ENCODE measurements around the gene ADGRE2. TPM values are rescaled to one million over a fixed set of nuclear protein-coding genes. Genes with fewer than 3 reads are reported as not detected.
"Not testable (repeated sequence)": the region's sequence is repeated elsewhere in the genome, so short reads cannot be mapped to it uniquely, and the experiment has no call there.

The ADGRE2 gene
- under 1 TPM in 2 of 3 donors, not detected in 1; 0.17 to 0.32 TPM for polyA plus RNA-seq

- H3K27ac Mint-ChIP-seq = not testable (repeated sequence)
Measured at GRCh38 chr19:14778110-14778845, at the start of gene ADGRE2. Gene ADGRE2, minus strand, starts transcription at chr19:14778560. Its CDS starts 1,804 bp downstream, at chr19:14776756.

DNA sequence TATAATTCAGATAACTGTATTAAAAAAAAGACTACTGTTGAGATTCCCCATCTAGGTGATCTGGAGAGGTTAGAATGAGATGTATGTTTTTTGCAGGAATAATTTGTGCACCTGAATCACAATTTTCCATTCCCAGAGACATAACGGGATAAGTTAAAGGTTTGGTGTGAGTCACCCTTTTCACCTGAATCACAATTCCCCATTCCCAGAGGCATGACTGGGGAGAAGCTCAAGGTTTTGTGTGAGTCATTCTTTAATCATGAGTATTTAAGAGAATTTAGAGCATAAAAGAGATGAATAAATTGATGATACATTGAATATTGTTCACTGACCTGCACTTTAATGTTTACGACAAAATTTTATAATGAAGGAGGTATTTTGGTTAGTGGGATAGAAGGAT, 47.6 kb upstream of the ADGRE2 start:
- Mint-ChIP-seq H3K4me3 (no peak overlapping the region), H3K36me3 (no peaks in the 10 kb centered on the region), H3K27me3 (ENCODE audit: low read depth in 3 of 3) (peaks cover 5 to 25% (median 5%) of the 10 kb centered on the region in 3 donors), H3K4me1 (no peaks in the 10 kb centered on the region), H3K9me3 (no peaks in the 10 kb centered on the region), H3K27ac (no peak overlapping the region)
- no peak for DNase-seq

More at GRCh38 chr19:14778110-14778845, at the start of gene ADGRE2:
- not testable (repeated sequence) for H3K4me1 Mint-ChIP-seq, H3K9me3 Mint-ChIP-seq, H3K36me3 Mint-ChIP-seq, DNase-seq
- Mint-ChIP-seq H3K4me3 (peak within 1 kb of the TSS in 1 of 5 donors; percentile 48), H3K27me3 (ENCODE audit: low read depth in 3 of 3) (peaks cover 7 to 19% (median 17%) of the 10 kb centered on the region in 3 donors)

GRCh38 chr19:14821937-14822336, 43.6 kb upstream of the ADGRE2 start:
- Mint-ChIP-seq H3K36me3 (no peaks in the 10 kb centered on the region), H3K4me1 (no peaks in the 10 kb centered on the region), H3K27ac (no peak overlapping the region), H3K27me3 (ENCODE audit: low read depth in 3 of 3) (peaks cover 4 to 28% (median 11%) of the 10 kb centered on the region in 3 donors), H3K4me3 (no peak overlapping the region), H3K9me3 (peaks cover 0 to 3% (median 0%) of the 10 kb centered on the region in 6 donors)
- DNase-seq = no peak

DNA sequence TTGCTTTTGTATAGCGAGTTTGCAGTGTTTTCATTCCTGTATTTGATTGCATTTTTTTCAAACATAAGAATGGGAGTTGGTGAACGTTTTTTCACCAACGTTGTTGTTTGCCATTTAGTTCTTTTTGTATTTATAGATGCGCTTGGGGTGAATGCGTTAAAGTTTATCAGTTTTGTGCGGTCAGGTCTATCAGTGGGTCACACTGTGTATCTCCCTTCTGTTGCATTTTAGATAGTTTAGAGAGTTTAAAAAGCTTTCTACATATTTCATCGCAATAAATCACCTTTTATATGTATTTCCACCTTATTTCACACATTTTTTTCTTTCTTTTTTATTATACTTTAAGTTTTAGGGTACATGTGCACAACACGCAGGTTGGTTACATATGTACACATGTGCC, 40.2 kb upstream of the ADGRE2 start:
- Mint-ChIP-seq H3K27ac (no peak overlapping the region), H3K9me3 (peaks cover 0 to 3% (median 0%) of the 10 kb centered on the region in 6 donors), H3K36me3 (no peaks in the 10 kb centered on the region), H3K4me1 (no peaks in the 10 kb centered on the region), H3K27me3 (ENCODE audit: low read depth in 3 of 3) (peaks cover 2 to 14% (median 6%) of the 10 kb centered on the region in 3 donors), H3K4me3 (no peak overlapping the region)
- no peak for DNase-seq

GRCh38 chr19:14817052-14817451, 38.7 kb upstream of the ADGRE2 start:
- H3K27ac Mint-ChIP-seq = no peak overlapping the region
- no peaks in the 10 kb centered on the region for H3K4me1 Mint-ChIP-seq
- peaks cover 0 to 3% (median 0%) of the 10 kb centered on the region in 6 donors for H3K9me3 Mint-ChIP-seq
- DNase-seq = no peak
- H3K4me3 Mint-ChIP-seq = no peak overlapping the region
- no peaks in the 10 kb centered on the region for H3K36me3 Mint-ChIP-seq
- peaks cover 2 to 10% (median 6%) of the 10 kb centered on the region in 3 donors for H3K27me3 Mint-ChIP-seq (ENCODE audit: low read depth in 3 of 3)

- H3K4me1 Mint-ChIP-seq = no peaks in the 10 kb centered on the region
- no peaks in the 10 kb centered on the region for H3K36me3 Mint-ChIP-seq
- no peak for DNase-seq
- H3K9me3 Mint-ChIP-seq = no peaks in the 10 kb centered on the region
- peaks cover 2 to 9% (median 2%) of the 10 kb centered on the region in 3 donors for H3K27me3 Mint-ChIP-seq (ENCODE audit: low read depth in 3 of 3)
- no peak overlapping the region for H3K4me3 Mint-ChIP-seq
- H3K27ac Mint-ChIP-seq = no peak overlapping the region
Measured at GRCh38 chr19:14814982-14815652, 36.8 kb upstream of the ADGRE2 start.

- no peak overlapping the region for H3K4me3 Mint-ChIP-seq
- no peaks in the 10 kb centered on the region for H3K36me3 Mint-ChIP-seq
Measured at GRCh38 chr19:14809272-14810057, 31.1 kb upstream of the ADGRE2 start.

DNA sequence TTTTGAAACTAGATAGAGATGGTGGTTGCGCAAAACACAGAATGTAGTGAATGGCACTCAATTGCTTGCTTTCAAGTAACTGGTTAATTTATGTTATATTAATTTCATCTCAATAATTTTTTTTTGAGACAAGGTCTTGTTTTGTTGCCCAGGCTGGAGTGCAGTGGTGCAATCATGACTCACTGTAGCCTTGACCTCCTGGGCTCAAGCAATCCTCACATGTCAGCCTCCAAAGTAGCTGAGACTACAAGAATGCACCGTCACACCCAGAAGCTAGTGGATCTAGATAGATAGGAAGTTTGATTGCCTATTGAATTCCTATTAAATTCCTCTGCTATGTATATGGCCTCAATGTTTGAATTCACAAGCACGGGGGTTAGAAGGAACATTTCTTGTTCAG, 26.4 kb upstream of the ADGRE2 start:
- Mint-ChIP-seq H3K4me1 (no peaks in the 10 kb centered on the region), H3K4me3 (no peak overlapping the region), H3K36me3 (no peaks in the 10 kb centered on the region), H3K9me3 (no peaks in the 10 kb centered on the region), H3K27me3 (ENCODE audit: low read depth in 3 of 3) (peaks cover 1 to 10% (median 4%) of the 10 kb centered on the region in 3 donors), H3K27ac (no peak overlapping the region)
- DNase-seq = no peak

More at GRCh38 chr19:14809272-14810057, 31.1 kb upstream of the ADGRE2 start:
- peaks cover 0 to 13% (median 4%) of the 10 kb centered on the region in 3 donors for H3K27me3 Mint-ChIP-seq (ENCODE audit: low read depth in 3 of 3)
- no peak for DNase-seq
- H3K27ac Mint-ChIP-seq = peak overlapping the region in 1 of 6 donors; percentile 60
- no peaks in the 10 kb centered on the region for H3K4me1 Mint-ChIP-seq
- H3K9me3 Mint-ChIP-seq = no peaks in the 10 kb centered on the region

GRCh38 chr19:14798760-14799159, 20.4 kb upstream of the ADGRE2 start:
- no peak for DNase-seq
- no peaks in the 10 kb centered on the region for H3K9me3 Mint-ChIP-seq
- H3K27ac Mint-ChIP-seq = no peak overlapping the region
- peaks cover 0 to 12% (median 1%) of the 10 kb centered on the region in 3 donors for H3K27me3 Mint-ChIP-seq (ENCODE audit: low read depth in 3 of 3)
- no peak overlapping the region for H3K4me3 Mint-ChIP-seq
- H3K4me1 Mint-ChIP-seq = no peaks in the 10 kb centered on the region
- H3K36me3 Mint-ChIP-seq = no peaks in the 10 kb centered on the region

- Mint-ChIP-seq H3K9me3 (no peaks in the 10 kb centered on the region), H3K27ac (no peak overlapping the region), H3K36me3 (no peaks in the 10 kb centered on the region), H3K4me1 (no peaks in the 10 kb centered on the region), H3K4me3 (no peak overlapping the region), H3K27me3 (ENCODE audit: low read depth in 3 of 3) (peaks cover 0 to 12% (median under 1%) of the 10 kb centered on the region in 3 donors)
- no peak for DNase-seq
Measured at GRCh38 chr19:14796021-14796420, 17.7 kb upstream of the ADGRE2 start.

GRCh38 chr19:14795078-14795721, 16.8 kb upstream of the ADGRE2 start:
- Mint-ChIP-seq H3K36me3 (no peaks in the 10 kb centered on the region), H3K27ac (no peak overlapping the region)
- no peak for DNase-seq

DNA sequence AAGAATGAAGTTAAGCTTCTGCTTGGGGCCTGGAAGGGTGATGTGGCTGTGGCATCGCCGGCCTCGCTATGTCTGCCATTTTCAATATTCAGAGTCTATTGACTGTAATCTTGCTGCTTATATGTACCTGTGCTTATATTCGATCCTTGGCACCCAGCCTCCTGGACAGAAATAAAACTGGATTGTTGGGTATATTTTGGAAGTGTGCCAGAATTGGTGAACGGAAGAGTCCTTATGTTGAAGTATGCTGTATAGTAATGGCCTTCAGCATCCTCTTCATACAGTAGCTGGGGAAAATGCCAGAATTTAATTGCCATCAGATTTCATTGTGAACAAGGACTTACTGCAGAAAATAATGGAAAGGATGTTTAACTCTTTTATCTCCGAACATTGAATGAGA, 13.9 kb upstream of the ADGRE2 start:
- not testable (repeated sequence) for H3K27me3 Mint-ChIP-seq (ENCODE audit: low read depth in 3 of 3); H3K4me1 Mint-ChIP-seq; H3K9me3 Mint-ChIP-seq; H3K4me3 Mint-ChIP-seq; DNase-seq; H3K27ac Mint-ChIP-seq; H3K36me3 Mint-ChIP-seq

More at GRCh38 chr19:14795078-14795721, 16.8 kb upstream of the ADGRE2 start:
- H3K4me3 Mint-ChIP-seq = no peak overlapping the region
- H3K27me3 Mint-ChIP-seq (ENCODE audit: low read depth in 3 of 3) = peaks cover 0 to 11% (median 2%) of the 10 kb centered on the region in 3 donors
- no peaks in the 10 kb centered on the region for H3K9me3 Mint-ChIP-seq
- H3K4me1 Mint-ChIP-seq = no peaks in the 10 kb centered on the region

- Mint-ChIP-seq H3K9me3 (no peaks in the 10 kb centered on the region), H3K27ac (no peak overlapping the region)
- peak in 2 of 3 donors; percentile 12 to 17 for DNase-seq
Measured at GRCh38 chr19:14786421-14786851, 8.1 kb upstream of the ADGRE2 start.

More at GRCh38 chr19:14786421-14786851, 8.1 kb upstream of the ADGRE2 start:
- peak overlapping the region in 1 of 5 donors; percentile 66 for H3K4me3 Mint-ChIP-seq
- H3K36me3 Mint-ChIP-seq = no peaks in the 10 kb centered on the region
- peaks cover 2 to 8% (median 5%) of the 10 kb centered on the region in 3 donors for H3K27me3 Mint-ChIP-seq (ENCODE audit: low read depth in 3 of 3)
- H3K4me1 Mint-ChIP-seq = peaks cover 18 to 30% of the 10 kb centered on the region in 2 donors

Measured in immature natural killer cell (primary cell).